Fibroblast of villous mesenchyme (primary cell): ENCODE measurements around the gene FAT4. TPM values are rescaled to one million over a fixed set of nuclear protein-coding genes. Genes with fewer than 3 reads are reported as not detected.

Experiments
- DNase-seq: peaks from one replicate; pipeline ENCODE4 v3.0.0-alpha.2; 2010; ENCODE audit warnings: low read depth
- H3K4me3 ChIP-seq: 2 replicates; pipeline ENCODE4 v1.5.1; 2011; ENCODE audit warnings: low read depth, mild to moderate bottlenecking, low read length
- CTCF ChIP-seq: IDR thresholded peaks from 2 replicates; pipeline ENCODE4 v1.5.1; 2012; ENCODE audit warnings: low read depth, mild to moderate bottlenecking, low read length; ENCODE audit not compliant: insufficient read depth
- total RNA-seq: library from RNA; depleted of rRNA; stranded (reverse); fragments of >200 nt; gene quantifications from 2 replicates; pipeline ENCODE4 v1.2.3, GENCODE V29; 2012

Gene FAT4
- total RNA-seq, 1 donor, result 44.9 TPM

DNA sequence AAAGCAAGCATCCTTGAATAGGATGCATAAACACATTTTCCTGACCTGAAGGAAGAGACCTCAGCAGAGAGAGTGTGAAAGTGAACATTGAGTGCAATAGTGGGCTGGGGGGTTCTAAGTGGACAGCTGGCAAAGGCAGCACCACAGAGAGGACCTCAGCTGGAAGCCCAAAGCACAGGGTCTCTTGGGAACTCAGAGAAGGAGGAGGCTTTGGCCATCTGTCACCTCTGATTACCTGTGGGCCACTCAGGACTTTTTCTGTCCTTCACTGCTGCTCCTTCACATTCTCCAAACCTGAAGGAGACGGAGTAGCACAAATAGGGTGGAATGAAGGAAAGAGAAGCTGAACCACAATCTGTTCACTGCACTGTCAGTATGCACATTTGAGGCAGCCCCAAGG, 37.9 kb upstream of the FAT4 start:
- no peak for DNase-seq
- no peak for TF ChIP-seq CTCF
- no peak overlapping the region for H3K4me3 ChIP-seq

GRCh38 chr4:125277790-125278189, 37.0 kb upstream of the FAT4 start:
- TF ChIP-seq CTCF, result no peak
- H3K4me3 ChIP-seq, result no peak overlapping the region
- no peak for DNase-seq

DNA sequence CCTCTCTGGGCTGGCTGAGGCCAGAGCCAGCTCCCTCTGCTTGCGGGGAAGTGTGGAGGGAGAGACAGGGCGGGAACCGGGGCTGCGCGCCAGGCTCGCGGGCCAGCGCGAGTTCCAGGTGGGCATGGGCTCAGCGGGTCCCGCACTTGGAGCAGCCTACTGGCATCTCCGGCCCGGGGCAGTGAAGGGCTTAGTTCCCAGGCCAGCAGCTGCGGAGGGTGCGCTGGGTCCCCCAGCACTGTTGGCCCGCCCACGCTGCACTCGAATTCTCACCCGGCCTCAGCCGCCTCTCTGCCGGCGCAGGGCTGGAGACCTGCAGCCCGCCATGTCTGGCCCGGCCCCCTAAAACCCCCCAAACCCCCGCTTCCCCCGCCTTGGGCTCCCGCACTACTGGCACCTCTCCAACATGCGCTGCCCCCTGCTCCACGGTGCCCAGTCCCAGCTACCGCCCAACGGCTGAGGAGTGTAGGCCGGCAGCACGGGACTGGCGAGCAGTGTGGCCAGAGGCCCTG, 33.8 kb upstream of the FAT4 start:
- no peak overlapping the region for H3K4me3 ChIP-seq
- no peak for TF ChIP-seq CTCF
- DNase-seq, result no peak

- DNase-seq, result peak; percentile 61
- TF ChIP-seq CTCF, result peak; percentile 52
- no peak overlapping the region for H3K4me3 ChIP-seq
These were observed 31.0 kb upstream of the FAT4 start for GRCh38 chr4:125283707-125284279.

DNA sequence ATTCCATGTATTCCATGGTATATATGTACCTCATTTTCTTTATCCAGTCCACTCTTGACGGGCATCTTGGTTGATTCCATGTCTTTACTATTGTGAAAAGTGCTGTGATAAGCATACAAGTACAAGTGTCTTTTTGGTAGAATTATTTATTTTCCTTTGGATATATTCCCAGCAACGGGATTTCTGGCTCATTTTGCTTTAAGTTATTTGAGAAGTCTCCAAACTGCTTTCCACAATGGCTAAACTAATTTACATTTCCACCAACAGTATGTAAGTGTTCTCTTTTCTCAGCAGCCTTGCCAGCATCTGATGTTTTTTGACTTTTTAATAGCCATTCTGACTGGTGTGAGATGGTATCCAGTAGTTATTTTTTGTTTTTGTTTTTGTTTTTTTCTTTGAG, 17.6 kb upstream of the FAT4 start:
- DNase-seq, result no peak
- no peak for TF ChIP-seq CTCF
- H3K4me3 ChIP-seq, result no peak overlapping the region

GRCh38 chr4:125303058-125303457, 11.7 kb upstream of the FAT4 start:
- DNase-seq, result peak; percentile 63
- TF ChIP-seq CTCF, result no peak
- H3K4me3 ChIP-seq, result no peak overlapping the region

- DNase-seq, result no peak
- TF ChIP-seq CTCF, result no peak
- H3K4me3 ChIP-seq, result no peak overlapping the region
These were observed 10.9 kb upstream of the FAT4 start for GRCh38 chr4:125303821-125304220.
